Measurements from ENCODE around the gene HYLS1.
A peak's percentile ranks its signal among the peaks of the same experiment; 100 is the strongest.

The HYLS1 gene

DNA sequence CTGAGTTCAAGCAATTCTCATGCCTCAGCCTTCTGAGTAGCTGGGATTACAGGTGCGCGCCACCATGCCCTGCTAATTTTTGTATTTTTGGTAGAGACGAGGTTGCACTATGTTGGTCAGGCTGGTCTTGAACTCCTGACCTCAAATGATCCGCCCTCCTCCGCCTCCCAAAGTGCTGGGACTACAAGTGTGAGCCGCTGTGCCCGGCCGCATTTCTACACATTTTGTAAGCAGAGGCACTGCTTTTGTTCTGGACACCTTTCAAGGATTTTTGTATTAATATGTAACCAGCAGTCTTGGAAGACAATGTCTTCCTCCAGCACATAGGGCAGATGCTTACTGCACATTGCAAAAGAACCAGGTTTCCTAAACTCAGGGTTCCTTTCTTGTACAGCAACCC, 47.0 kb downstream of the HYLS1 start:
- no peak for ATAC-seq
- TF ChIP-seq, protein P1, sequence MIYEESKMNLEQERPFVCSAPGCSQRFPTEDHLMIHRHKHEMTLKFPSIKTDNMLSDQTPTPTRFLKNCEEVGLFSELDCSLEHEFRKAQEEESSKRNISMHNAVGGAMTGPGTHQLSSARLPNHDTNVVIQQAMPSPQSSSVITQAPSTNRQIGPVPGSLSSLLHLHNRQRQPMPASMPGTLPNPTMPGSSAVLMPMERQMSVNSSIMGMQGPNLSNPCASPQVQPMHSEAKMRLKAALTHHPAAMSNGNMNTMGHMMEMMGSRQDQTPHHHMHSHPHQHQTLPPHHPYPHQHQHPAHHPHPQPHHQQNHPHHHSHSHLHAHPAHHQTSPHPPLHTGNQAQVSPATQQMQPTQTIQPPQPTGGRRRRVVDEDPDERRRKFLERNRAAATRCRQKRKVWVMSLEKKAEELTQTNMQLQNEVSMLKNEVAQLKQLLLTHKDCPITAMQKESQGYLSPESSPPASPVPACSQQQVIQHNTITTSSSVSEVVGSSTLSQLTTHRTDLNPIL (CRISPR knock-in tag; IDR thresholded peaks at IDR 0.05; ENCODE audit: low read depth): no peak
- TF ChIP-seq, protein P2, sequence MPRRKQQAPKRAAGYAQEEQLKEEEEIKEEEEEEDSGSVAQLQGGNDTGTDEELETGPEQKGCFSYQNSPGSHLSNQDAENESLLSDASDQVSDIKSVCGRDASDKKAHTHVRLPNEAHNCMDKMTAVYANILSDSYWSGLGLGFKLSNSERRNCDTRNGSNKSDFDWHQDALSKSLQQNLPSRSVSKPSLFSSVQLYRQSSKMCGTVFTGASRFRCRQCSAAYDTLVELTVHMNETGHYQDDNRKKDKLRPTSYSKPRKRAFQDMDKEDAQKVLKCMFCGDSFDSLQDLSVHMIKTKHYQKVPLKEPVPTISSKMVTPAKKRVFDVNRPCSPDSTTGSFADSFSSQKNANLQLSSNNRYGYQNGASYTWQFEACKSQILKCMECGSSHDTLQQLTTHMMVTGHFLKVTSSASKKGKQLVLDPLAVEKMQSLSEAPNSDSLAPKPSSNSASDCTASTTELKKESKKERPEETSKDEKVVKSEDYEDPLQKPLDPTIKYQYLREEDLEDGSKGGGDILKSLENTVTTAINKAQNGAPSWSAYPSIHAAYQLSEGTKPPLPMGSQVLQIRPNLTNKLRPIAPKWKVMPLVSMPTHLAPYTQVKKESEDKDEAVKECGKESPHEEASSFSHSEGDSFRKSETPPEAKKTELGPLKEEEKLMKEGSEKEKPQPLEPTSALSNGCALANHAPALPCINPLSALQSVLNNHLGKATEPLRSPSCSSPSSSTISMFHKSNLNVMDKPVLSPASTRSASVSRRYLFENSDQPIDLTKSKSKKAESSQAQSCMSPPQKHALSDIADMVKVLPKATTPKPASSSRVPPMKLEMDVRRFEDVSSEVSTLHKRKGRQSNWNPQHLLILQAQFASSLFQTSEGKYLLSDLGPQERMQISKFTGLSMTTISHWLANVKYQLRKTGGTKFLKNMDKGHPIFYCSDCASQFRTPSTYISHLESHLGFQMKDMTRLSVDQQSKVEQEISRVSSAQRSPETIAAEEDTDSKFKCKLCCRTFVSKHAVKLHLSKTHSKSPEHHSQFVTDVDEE (CRISPR knock-in tag; IDR thresholded peaks at IDR 0.05): no peak
- TF ChIP-seq ISL1 (CRISPR knock-in tag; IDR thresholded peaks at IDR 0.05) (no peak), ESRRG (CRISPR knock-in tag; IDR thresholded peaks at IDR 0.05) (no peak), ZC3H10 (CRISPR knock-in tag; IDR thresholded peaks at IDR 0.05) (no peak), ZNF565 (CRISPR knock-in tag; conservative IDR thresholded peaks at IDR 0.05; ENCODE audit: low read depth) (no peak), ZNF8 (CRISPR knock-in tag; IDR thresholded peaks at IDR 0.05) (no peak), ARNTL (CRISPR knock-in tag; IDR thresholded peaks at IDR 0.05; ENCODE audit: borderline replicate concordance, low read depth) (no peak), SNAI2 (CRISPR knock-in tag; IDR thresholded peaks at IDR 0.05) (no peak)

DNA sequence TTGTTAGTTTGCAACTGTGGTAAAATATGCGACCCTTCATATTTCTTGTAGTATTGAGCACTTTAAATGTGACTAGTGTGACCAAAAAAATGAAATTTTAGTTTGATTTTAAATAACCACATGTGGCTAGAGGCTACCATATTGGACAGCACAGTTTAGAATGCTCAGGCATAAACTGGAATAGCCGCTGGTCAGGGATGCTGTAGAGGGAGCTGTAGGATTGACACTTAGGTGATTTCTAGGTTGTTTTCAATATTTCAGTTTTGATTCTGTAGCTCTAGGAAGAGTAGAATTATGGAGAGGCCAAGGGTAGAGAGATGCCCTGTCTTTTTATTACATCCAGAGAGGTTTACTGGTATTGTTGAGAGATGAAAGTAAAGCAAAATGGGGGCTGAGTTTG, 47.6 kb downstream of the HYLS1 start:
- TF ChIP-seq SNAI2 (CRISPR knock-in tag; IDR thresholded peaks at IDR 0.05) (no peak), RARB (CRISPR knock-in tag; IDR thresholded peaks at IDR 0.05) (no peak), CSDC2 (CRISPR knock-in tag; IDR thresholded peaks at IDR 0.05) (no peak), GLIS3 (CRISPR knock-in tag; IDR thresholded peaks at IDR 0.05) (no peak), TCF4 (CRISPR knock-in tag; IDR thresholded peaks at IDR 0.05; ENCODE audit: borderline replicate concordance) (no peak), ZC3H10 (CRISPR knock-in tag; IDR thresholded peaks at IDR 0.05) (no peak), ZNF565 (CRISPR knock-in tag; conservative IDR thresholded peaks at IDR 0.05; ENCODE audit: low read depth) (no peak), TOX (CRISPR knock-in tag; IDR thresholded peaks at IDR 0.05; ENCODE audit: borderline replicate concordance) (no peak), OSR1 (CRISPR knock-in tag; IDR thresholded peaks at IDR 0.05) (no peak)
- TF ChIP-seq, protein P3, sequence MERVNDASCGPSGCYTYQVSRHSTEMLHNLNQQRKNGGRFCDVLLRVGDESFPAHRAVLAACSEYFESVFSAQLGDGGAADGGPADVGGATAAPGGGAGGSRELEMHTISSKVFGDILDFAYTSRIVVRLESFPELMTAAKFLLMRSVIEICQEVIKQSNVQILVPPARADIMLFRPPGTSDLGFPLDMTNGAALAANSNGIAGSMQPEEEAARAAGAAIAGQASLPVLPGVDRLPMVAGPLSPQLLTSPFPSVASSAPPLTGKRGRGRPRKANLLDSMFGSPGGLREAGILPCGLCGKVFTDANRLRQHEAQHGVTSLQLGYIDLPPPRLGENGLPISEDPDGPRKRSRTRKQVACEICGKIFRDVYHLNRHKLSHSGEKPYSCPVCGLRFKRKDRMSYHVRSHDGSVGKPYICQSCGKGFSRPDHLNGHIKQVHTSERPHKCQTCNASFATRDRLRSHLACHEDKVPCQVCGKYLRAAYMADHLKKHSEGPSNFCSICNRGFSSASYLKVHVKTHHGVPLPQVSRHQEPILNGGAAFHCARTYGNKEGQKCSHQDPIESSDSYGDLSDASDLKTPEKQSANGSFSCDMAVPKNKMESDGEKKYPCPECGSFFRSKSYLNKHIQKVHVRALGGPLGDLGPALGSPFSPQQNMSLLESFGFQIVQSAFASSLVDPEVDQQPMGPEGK (CRISPR knock-in tag; IDR thresholded peaks at IDR 0.05; ENCODE audit: borderline replicate concordance): no peak
- peak; percentile 58 for ATAC-seq

DNA sequence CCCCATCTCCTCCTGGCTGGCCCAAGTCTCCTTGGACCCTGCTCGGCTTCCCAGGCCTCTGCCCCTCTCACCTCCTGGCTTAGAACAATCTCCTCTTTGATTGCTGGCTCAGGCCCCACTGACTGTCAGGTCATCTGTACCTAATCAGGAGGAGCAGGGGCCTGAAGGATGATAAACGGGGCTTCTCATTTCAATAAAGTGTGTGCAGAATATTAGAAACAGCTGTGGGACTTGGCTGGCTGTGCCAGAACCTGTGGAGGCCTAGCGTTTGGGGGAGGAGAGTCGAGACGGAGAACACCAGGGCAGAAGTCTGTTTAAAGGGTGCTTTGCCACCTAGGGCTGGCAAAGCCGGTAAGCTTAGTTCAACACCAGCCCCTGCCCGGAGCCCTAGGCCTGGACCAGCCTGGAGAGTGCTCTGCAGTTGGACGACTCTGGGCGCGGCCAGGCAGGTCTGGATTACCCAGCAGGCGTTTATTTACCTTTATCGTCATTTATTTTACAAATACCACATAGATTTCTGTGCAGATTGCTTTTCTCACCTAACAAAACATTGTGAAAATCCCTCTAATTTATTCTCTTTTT, 48.2 kb downstream of the HYLS1 start:
- TF ChIP-seq SNAI2 (CRISPR knock-in tag; IDR thresholded peaks at IDR 0.05): 0 out of 2 replicates have a peak, but pooled peaks have one; percentile 41
- TF ChIP-seq TCF4 (CRISPR knock-in tag; IDR thresholded peaks at IDR 0.05; ENCODE audit: borderline replicate concordance): peak; percentile 96
- TF ChIP-seq, protein P2 (CRISPR knock-in tag; IDR thresholded peaks at IDR 0.05): peak; percentile 90
- TF ChIP-seq PPARA (CRISPR knock-in tag; IDR thresholded peaks at IDR 0.05; ENCODE audit: borderline replicate concordance): no peak
- ATAC-seq: peak; percentile 91

DNA sequence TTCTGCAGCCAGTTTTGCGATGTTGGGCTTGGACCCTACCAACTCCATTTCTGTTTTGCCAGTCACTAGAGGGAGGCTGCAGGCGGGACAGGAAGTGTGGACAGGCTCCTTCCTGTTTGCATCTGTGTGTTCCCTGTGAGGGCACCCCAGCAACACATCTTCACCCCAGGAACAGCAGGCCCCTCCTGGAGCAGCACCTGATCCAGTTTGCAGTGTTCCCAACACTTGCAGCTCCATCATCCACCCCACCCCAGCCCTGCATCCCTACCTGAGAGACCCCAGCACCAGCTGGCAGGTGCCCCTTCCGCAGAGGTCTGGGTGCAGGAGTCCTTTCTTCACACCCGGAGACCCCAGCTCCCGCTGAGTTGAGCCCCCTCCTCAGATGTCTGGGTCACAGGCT, 51.0 kb downstream of the HYLS1 start:
- no peak for ATAC-seq
- no peak for TF ChIP-seq ZNF8 (CRISPR knock-in tag; IDR thresholded peaks at IDR 0.05)
- no peak for TF ChIP-seq TOX (CRISPR knock-in tag; IDR thresholded peaks at IDR 0.05; ENCODE audit: borderline replicate concordance)
- TF ChIP-seq ESRRG (CRISPR knock-in tag; IDR thresholded peaks at IDR 0.05): no peak
- no peak for TF ChIP-seq PPARA (CRISPR knock-in tag; IDR thresholded peaks at IDR 0.05; ENCODE audit: borderline replicate concordance)
- no peak for TF ChIP-seq SNAI2 (CRISPR knock-in tag; IDR thresholded peaks at IDR 0.05)
- TF ChIP-seq ARNTL (CRISPR knock-in tag; IDR thresholded peaks at IDR 0.05; ENCODE audit: borderline replicate concordance, low read depth): no peak
- TF ChIP-seq RARB (CRISPR knock-in tag; IDR thresholded peaks at IDR 0.05): no peak
- TF ChIP-seq, protein P4, sequence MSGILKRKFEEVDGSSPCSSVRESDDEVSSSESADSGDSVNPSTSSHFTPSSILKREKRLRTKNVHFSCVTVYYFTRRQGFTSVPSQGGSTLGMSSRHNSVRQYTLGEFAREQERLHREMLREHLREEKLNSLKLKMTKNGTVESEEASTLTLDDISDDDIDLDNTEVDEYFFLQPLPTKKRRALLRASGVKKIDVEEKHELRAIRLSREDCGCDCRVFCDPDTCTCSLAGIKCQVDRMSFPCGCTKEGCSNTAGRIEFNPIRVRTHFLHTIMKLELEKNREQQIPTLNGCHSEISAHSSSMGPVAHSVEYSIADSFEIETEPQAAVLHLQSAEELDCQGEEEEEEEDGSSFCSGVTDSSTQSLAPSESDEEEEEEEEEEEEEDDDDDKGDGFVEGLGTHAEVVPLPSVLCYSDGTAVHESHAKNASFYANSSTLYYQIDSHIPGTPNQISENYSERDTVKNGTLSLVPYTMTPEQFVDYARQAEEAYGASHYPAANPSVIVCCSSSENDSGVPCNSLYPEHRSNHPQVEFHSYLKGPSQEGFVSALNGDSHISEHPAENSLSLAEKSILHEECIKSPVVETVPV (CRISPR knock-in tag; IDR thresholded peaks at IDR 0.05): no peak
- TF ChIP-seq, protein P3 (CRISPR knock-in tag; IDR thresholded peaks at IDR 0.05; ENCODE audit: borderline replicate concordance): no peak
- no peak for TF ChIP-seq ZNF70 (CRISPR knock-in tag; IDR thresholded peaks at IDR 0.05)
- no peak for TF ChIP-seq ZFP30 (CRISPR knock-in tag; IDR thresholded peaks at IDR 0.05)
- no peak for TF ChIP-seq GLIS3 (CRISPR knock-in tag; IDR thresholded peaks at IDR 0.05)
- TF ChIP-seq ISL1 (CRISPR knock-in tag; IDR thresholded peaks at IDR 0.05): no peak
- no peak for TF ChIP-seq CSDC2 (CRISPR knock-in tag; IDR thresholded peaks at IDR 0.05)

All from SK-N-SH treated with all-trans-retinoic acid at 6 μM for 48 hours (cell line).